ENCODE measurements around the gene SPATA2.

DNA sequence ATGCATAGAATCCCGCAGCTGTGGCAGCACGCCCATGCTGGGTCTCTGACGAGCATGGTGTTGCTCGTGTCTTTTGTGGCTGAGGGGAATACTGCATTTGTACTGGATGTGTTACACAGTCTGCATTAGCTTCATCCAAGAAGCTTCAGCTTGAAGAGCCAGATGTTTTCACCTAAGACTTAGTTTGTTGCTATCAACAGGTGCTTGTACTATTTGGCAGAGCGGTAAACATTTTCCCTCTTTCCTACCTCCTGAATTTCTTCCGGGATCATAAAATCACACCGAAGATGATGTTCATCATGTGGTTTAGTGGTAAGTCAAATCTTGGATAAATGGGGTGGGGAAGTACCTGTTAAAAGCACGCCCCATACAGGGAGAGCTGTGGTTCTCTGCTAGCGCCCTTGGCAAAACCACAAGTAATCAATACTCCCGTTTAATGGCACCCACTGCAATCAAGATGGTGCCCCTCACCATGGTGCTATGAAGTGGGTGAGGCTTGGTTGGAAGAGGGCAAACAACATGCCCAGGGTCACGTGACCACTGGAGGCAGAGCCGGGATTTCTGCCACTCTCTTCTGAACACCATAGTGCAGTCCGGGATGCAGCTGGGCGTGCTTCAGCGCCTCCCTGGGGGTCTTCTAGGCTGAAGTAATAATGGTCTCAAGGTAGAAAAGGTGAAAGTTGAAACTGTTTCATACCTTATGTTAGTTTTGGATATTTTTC, 34.4 kb downstream of the SPATA2 start:
- TF ChIP-seq, protein P1, sequence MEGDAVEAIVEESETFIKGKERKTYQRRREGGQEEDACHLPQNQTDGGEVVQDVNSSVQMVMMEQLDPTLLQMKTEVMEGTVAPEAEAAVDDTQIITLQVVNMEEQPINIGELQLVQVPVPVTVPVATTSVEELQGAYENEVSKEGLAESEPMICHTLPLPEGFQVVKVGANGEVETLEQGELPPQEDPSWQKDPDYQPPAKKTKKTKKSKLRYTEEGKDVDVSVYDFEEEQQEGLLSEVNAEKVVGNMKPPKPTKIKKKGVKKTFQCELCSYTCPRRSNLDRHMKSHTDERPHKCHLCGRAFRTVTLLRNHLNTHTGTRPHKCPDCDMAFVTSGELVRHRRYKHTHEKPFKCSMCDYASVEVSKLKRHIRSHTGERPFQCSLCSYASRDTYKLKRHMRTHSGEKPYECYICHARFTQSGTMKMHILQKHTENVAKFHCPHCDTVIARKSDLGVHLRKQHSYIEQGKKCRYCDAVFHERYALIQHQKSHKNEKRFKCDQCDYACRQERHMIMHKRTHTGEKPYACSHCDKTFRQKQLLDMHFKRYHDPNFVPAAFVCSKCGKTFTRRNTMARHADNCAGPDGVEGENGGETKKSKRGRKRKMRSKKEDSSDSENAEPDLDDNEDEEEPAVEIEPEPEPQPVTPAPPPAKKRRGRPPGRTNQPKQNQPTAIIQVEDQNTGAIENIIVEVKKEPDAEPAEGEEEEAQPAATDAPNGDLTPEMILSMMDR (IDR thresholded peaks at IDR 0.05), result no peak
- TF ChIP-seq POLR2AphosphoS5 (IDR thresholded peaks at IDR 0.05), result no peak
